Activated CD4-positive, alpha-beta memory T cell treated with anti-CD3 and anti-CD28 coated beads, Interleukin-2, amount 10 ng/mL, durations not matched to agents 7 days and 5 days (primary cell): Measurements from ENCODE around the gene SAMD8. TPM values are rescaled to one million over a fixed set of nuclear protein-coding genes. Genes with fewer than 3 reads are reported as not detected.
"Not testable (repeated sequence)": the region's sequence is repeated elsewhere in the genome, so short reads cannot be mapped to it uniquely, and the experiment has no call there.

Experiments used
- CTCF ChIA-PET: fragments of 350-600 bp; sonication (Branson Sonifier 250); formaldehyde crosslinking; loops from one replicate; lab custom pipeline; 2021; ENCODE audit warnings: antibody characterized with exemption, inconsistent platforms; lab: Charles Lee
- POLR2A ChIA-PET: fragments of 350-600 bp; sonication (Branson Sonifier 250); formaldehyde crosslinking; loops from one replicate; lab custom pipeline; 2021; ENCODE audit warnings: antibody characterized with exemption; lab: Charles Lee
- DNase-seq: peaks from one replicate; pipeline ENCODE4 v3.0.0-alpha.2; 2020
- H3K27ac Mint-ChIP-seq: one replicate; pipeline ENCODE4 v1.8.0; 2021; ENCODE audit warnings: mild to moderate bottlenecking, mixed read lengths
- H3K27me3 Mint-ChIP-seq: one replicate; pipeline ENCODE4 v1.8.0; 2021; ENCODE audit warnings: mixed read lengths
- H3K36me3 Mint-ChIP-seq: one replicate; pipeline ENCODE4 v1.8.0; 2021; ENCODE audit warnings: low read depth, mixed read lengths
- H3K4me1 Mint-ChIP-seq: one replicate; pipeline ENCODE4 v1.8.0; 2021; ENCODE audit warnings: mixed read lengths
- H3K4me3 Mint-ChIP-seq: one replicate; pipeline ENCODE4 v1.8.0; 2021; ENCODE audit warnings: mild to moderate bottlenecking, mixed read lengths
- H3K9me3 Mint-ChIP-seq: one replicate; pipeline ENCODE4 v1.8.0; 2021; ENCODE audit warnings: mixed read lengths
- total RNA-seq, 2 experiments: library from RNA; stranded (reverse); gene quantifications; one replicate each; pipeline ENCODE4 v1.2.3, GENCODE V29; 2021

SAMD8 gene
- total RNA-seq, 2 experiments from 2014 or later: 13.9 to 14.1 TPM

- peaks cover 34% of the 10 kb centered on the region for H3K4me1 Mint-ChIP-seq
- no peaks in the 10 kb centered on the region for H3K27me3 Mint-ChIP-seq
- H3K27ac Mint-ChIP-seq: no peak overlapping the region
- H3K4me3 Mint-ChIP-seq: no peak overlapping the region
- H3K9me3 Mint-ChIP-seq: no peaks in the 10 kb centered on the region
- ChIA-PET CTCF (interaction anchor here (1.0 to 2.0 kb wide), 3 partner anchors 20 to 28 kb away, joined by 8 to 9 read pairs (median 8); partner anchors contain the start of gene COMTD1), POLR2A (interaction anchor here (1.4 to 1.5 kb wide), 2 partner anchors 10 to 26 kb away, joined by 3 to 9 read pairs; no protein-coding TSS in a partner anchor)
- DNase-seq: no peak
- peaks cover 14% of the 10 kb centered on the region for H3K36me3 Mint-ChIP-seq
Observed at GRCh38 chr10:75207857-75208144, 96.3 kb downstream of the SAMD8 start.

- no peak overlapping the region for H3K27ac Mint-ChIP-seq
- H3K27me3 Mint-ChIP-seq: no peaks in the 10 kb centered on the region
- no peaks in the 10 kb centered on the region for H3K9me3 Mint-ChIP-seq
- peaks cover 36% of the 10 kb centered on the region for H3K4me1 Mint-ChIP-seq
- H3K36me3 Mint-ChIP-seq: peaks cover 16% of the 10 kb centered on the region
- no peak overlapping the region for H3K4me3 Mint-ChIP-seq
- no peak for DNase-seq
- ChIA-PET CTCF (interaction anchor here (1.0 to 2.0 kb wide), 3 partner anchors 20 to 28 kb away, joined by 8 to 9 read pairs (median 8); partner anchors contain the start of gene COMTD1), POLR2A (interaction anchor here (1.4 to 5.0 kb wide), 3 partner anchors 10 to 26 kb away, joined by 3 to 50 read pairs (median 9); no protein-coding TSS in a partner anchor)
Observed at GRCh38 chr10:75208181-75208580, 96.7 kb downstream of the SAMD8 start.

- Mint-ChIP-seq H3K27me3 (no peaks in the 10 kb centered on the region), H3K4me3 (peak overlapping the region; percentile 94), H3K27ac (peak overlapping the region; percentile 100), H3K36me3 (peaks cover 22% of the 10 kb centered on the region), H3K4me1 (peaks cover 41% of the 10 kb centered on the region), H3K9me3 (no peaks in the 10 kb centered on the region)
- no peak for DNase-seq
- ChIA-PET POLR2A (interaction anchor here (0.6 to 5.1 kb wide), 25 partner anchors 8 to 1059 kb away, joined by 3 to 193 read pairs (median 6); partner anchors contain the start of genes ADK, AP3M1, COMTD1 and SAMD8), CTCF (interaction anchor here (0.8 to 5.2 kb wide), 5 partner anchors 12 to 1217 kb away, joined by 3 to 130 read pairs (median 3); partner anchors contain the start of gene COMTD1)
Observed at GRCh38 chr10:75209086-75209920, 97.8 kb downstream of the SAMD8 start.

GRCh38 chr10:75209921-75210281 lies 98.4 kb downstream of the SAMD8 start:
- POLR2A ChIA-PET: interaction anchor here (0.6 to 5.1 kb wide), 25 partner anchors 8 to 1059 kb away, joined by 3 to 193 read pairs (median 6); partner anchors contain the start of genes ADK, AP3M1, COMTD1 and SAMD8
- no peaks in the 10 kb centered on the region for H3K9me3 Mint-ChIP-seq
- H3K4me3 Mint-ChIP-seq: peak overlapping the region; percentile 94
- H3K27ac Mint-ChIP-seq: peak overlapping the region; percentile 100
- H3K36me3 Mint-ChIP-seq: peaks cover 27% of the 10 kb centered on the region
- CTCF ChIA-PET: interaction anchor here (0.8 to 5.2 kb wide), 5 partner anchors 12 to 1218 kb away, joined by 3 to 130 read pairs (median 3); partner anchors contain the start of gene COMTD1
- H3K27me3 Mint-ChIP-seq: no peaks in the 10 kb centered on the region
- H3K4me1 Mint-ChIP-seq: peaks cover 42% of the 10 kb centered on the region
- DNase-seq: peak; percentile 83

GRCh38 chr10:75210282-75211006 lies 99.0 kb downstream of the SAMD8 start, which contains the start of gene VDAC2:
Gene VDAC2 (plus strand): TSS chr10:75210796. CDS start chr10:75211159, 363 bp downstream.
- ChIA-PET POLR2A (interaction anchor here (0.6 to 5.1 kb wide), 28 partner anchors 7 to 1060 kb away, joined by 3 to 193 read pairs (median 6); partner anchors contain the start of genes ADK, AP3M1, COMTD1 and SAMD8), CTCF (interaction anchor here (0.8 to 5.2 kb wide), 8 partner anchors 10 to 1218 kb away, joined by 3 to 130 read pairs (median 4); partner anchors contain the start of gene COMTD1)
- DNase-seq: peak; percentile 94
- peak within 1 kb of the TSS; percentile 94 for H3K4me3 Mint-ChIP-seq
- no peaks in the 10 kb centered on the region for H3K27me3 Mint-ChIP-seq
- H3K36me3 Mint-ChIP-seq: peaks cover 28% of the 10 kb centered on the region
- H3K9me3 Mint-ChIP-seq: no peaks in the 10 kb centered on the region
- H3K4me1 Mint-ChIP-seq: peaks cover 42% of the 10 kb centered on the region
- peak within 1 kb of the TSS; percentile 100 for H3K27ac Mint-ChIP-seq

GRCh38 chr10:75211007-75211691 lies 99.7 kb downstream of the SAMD8 start:
- H3K27me3 Mint-ChIP-seq: no peaks in the 10 kb centered on the region
- POLR2A ChIA-PET: interaction anchor here (0.9 to 5.1 kb wide), 20 partner anchors 10 to 1060 kb away, joined by 3 to 193 read pairs (median 7); partner anchors contain the start of genes ADK, AP3M1, COMTD1 and SAMD8
- peaks cover 46% of the 10 kb centered on the region for H3K4me1 Mint-ChIP-seq
- H3K27ac Mint-ChIP-seq: peak overlapping the region; percentile 91
- H3K4me3 Mint-ChIP-seq: peak overlapping the region; percentile 94
- CTCF ChIA-PET: interaction anchor here (1.1 to 5.2 kb wide), 5 partner anchors 11 to 97 kb away, joined by 3 to 130 read pairs (median 5); partner anchors contain the start of gene COMTD1
- peaks cover 34% of the 10 kb centered on the region for H3K36me3 Mint-ChIP-seq
- peak; percentile 43 for DNase-seq
- H3K9me3 Mint-ChIP-seq: no peaks in the 10 kb centered on the region

- Mint-ChIP-seq H3K4me3 (peak overlapping the region; percentile 50), H3K4me1 (peaks cover 47% of the 10 kb centered on the region), H3K36me3 (peaks cover 41% of the 10 kb centered on the region), H3K9me3 (no peaks in the 10 kb centered on the region), H3K27me3 (no peaks in the 10 kb centered on the region), H3K27ac (peak overlapping the region; percentile 91)
- CTCF ChIA-PET: interaction anchor here (4.4 to 5.2 kb wide), 2 partner anchors 20 to 25 kb away, joined by 54 to 130 read pairs; partner anchors contain the start of gene COMTD1
- POLR2A ChIA-PET: interaction anchor here (0.5 to 5.1 kb wide), 6 partner anchors 11 to 1238 kb away, joined by 3 to 193 read pairs (median 34); partner anchors contain the start of genes COMTD1 and SAMD8
- DNase-seq: no peak
Observed at GRCh38 chr10:75212343-75212742, 100.9 kb downstream of the SAMD8 start.

- no peaks in the 10 kb centered on the region for H3K27me3 Mint-ChIP-seq
- ChIA-PET POLR2A (interaction anchor here (6.1 kb wide), 1 partner anchor 10 kb away, joined by 50 read pairs; the partner anchor contains the start of gene VDAC2), CTCF (interaction anchor here (1.4 to 1.5 kb wide), 2 partner anchors 10 to 32 kb away, joined by 4 to 7 read pairs; no protein-coding TSS in a partner anchor)
- H3K9me3 Mint-ChIP-seq: no peaks in the 10 kb centered on the region
- DNase-seq: no peak
- no peak overlapping the region for H3K27ac Mint-ChIP-seq
- H3K36me3 Mint-ChIP-seq: peaks cover 77% of the 10 kb centered on the region
- H3K4me3 Mint-ChIP-seq: no peak overlapping the region
- peaks cover 40% of the 10 kb centered on the region for H3K4me1 Mint-ChIP-seq
Observed at GRCh38 chr10:75220274-75220673, 108.8 kb downstream of the SAMD8 start.

GRCh38 chr10:75221492-75221891 lies 110.0 kb downstream of the SAMD8 start:
- ChIA-PET CTCF (interaction anchor here (1.2 kb wide), 1 partner anchor 9 kb away, joined by 4 read pairs; no protein-coding TSS in a partner anchor), POLR2A (interaction anchor here (6.1 kb wide), 1 partner anchor 11 kb away, joined by 50 read pairs; the partner anchor contains the start of gene VDAC2)
- Mint-ChIP-seq H3K36me3 (peaks cover 77% of the 10 kb centered on the region), H3K4me1 (peaks cover 42% of the 10 kb centered on the region)
- H3K27me3 Mint-ChIP-seq, DNase-seq, H3K9me3 Mint-ChIP-seq, H3K27ac Mint-ChIP-seq, H3K4me3 Mint-ChIP-seq: not testable (repeated sequence)

GRCh38 chr10:75223507-75223906 lies 112.1 kb downstream of the SAMD8 start:
- H3K4me3 Mint-ChIP-seq: no peak overlapping the region
- peaks cover 62% of the 10 kb centered on the region for H3K36me3 Mint-ChIP-seq
- ChIA-PET CTCF (interaction anchor here (0.7 to 1.4 kb wide), 4 partner anchors 8 to 14 kb away, joined by 3 to 5 read pairs (median 3); partner anchors contain the start of gene COMTD1), POLR2A (interaction anchor here (0.7 to 6.1 kb wide), 3 partner anchors 10 to 24 kb away, joined by 3 to 50 read pairs (median 14); partner anchors contain the start of gene VDAC2)
- peaks cover 45% of the 10 kb centered on the region for H3K4me1 Mint-ChIP-seq
- DNase-seq: no peak
- no peaks in the 10 kb centered on the region for H3K27me3 Mint-ChIP-seq
- H3K9me3 Mint-ChIP-seq: no peaks in the 10 kb centered on the region
- no peak overlapping the region for H3K27ac Mint-ChIP-seq

- ChIA-PET CTCF (interaction anchor here (1.4 to 2.0 kb wide), 2 partner anchors 10 to 38 kb away, joined by 6 to 7 read pairs; partner anchors contain the start of gene COMTD1), POLR2A (interaction anchor here (1.2 to 6.1 kb wide), 4 partner anchors 8 to 15 kb away, joined by 4 to 50 read pairs (median 16); partner anchors contain the start of gene VDAC2)
- peaks cover 69% of the 10 kb centered on the region for H3K36me3 Mint-ChIP-seq
- H3K9me3 Mint-ChIP-seq: no peaks in the 10 kb centered on the region
- no peaks in the 10 kb centered on the region for H3K27me3 Mint-ChIP-seq
- DNase-seq: no peak
- H3K4me1 Mint-ChIP-seq: peaks cover 47% of the 10 kb centered on the region
- peak overlapping the region; percentile 34 for H3K27ac Mint-ChIP-seq
- no peak overlapping the region for H3K4me3 Mint-ChIP-seq
Observed at GRCh38 chr10:75226095-75226494, 114.6 kb downstream of the SAMD8 start.
